HG03097 (cell line): ENCODE results near the gene CREB3L2.
"Not testable (repeated sequence)": the region's sequence is repeated elsewhere in the genome, so short reads cannot be mapped to it uniquely, and the experiment has no call there.

Experiments
- ATAC-seq: cut with Tn5 transposase; IDR thresholded peaks from one replicate; pipeline ENCODE4 v1.9.1; 2021; ENCODE audit not compliant: unreplicated experiment, low FRiP score

Gene CREB3L2

GRCh38 chr7:137850571-137850970 lies 151.3 kb downstream of the CREB3L2 start:
- ATAC-seq = no peak

DNA sequence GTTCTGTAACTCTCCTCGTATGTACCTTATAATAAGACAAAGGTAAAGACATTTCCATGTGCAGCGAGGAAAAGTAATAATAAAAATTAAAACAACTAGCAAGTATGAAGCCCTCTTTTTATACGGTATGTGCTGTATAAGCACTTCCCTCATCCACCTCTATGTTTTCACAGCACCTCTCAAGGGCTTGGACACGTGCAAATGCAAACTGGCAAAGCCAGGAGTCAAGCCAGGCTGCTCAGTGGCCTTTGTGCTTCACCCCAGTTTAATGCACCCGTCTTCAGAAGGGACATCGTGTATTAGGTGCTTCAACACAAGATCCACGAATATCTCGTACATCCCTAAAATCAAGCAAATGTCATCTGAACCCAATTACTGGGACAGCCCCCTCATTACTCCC lies 153.8 kb downstream of the CREB3L2 start:
- no peak for ATAC-seq

DNA sequence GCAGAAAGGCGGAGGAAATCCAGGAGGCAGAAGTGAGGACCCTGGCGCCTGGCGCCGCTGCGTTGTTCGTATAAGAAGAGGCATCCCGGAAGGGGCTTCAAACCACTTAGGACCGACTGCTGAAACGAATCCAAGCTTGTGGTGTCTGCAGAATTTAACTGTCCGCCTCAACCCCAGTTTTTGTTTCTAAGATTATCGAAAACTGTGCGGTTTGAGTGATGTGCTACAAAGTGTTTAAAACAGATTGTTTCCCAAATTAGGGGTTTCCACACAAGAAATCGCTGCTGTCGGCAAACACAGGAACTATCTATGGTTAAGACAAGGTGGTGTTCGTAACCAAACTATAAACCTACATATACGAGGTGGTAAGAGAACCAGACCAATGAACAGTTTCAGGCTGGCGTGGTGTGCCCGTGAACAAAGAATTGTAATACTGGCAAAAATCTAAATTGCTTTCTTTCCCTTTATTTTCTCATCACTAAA lies 154.3 kb downstream of the CREB3L2 start:
- ATAC-seq = no peak

DNA sequence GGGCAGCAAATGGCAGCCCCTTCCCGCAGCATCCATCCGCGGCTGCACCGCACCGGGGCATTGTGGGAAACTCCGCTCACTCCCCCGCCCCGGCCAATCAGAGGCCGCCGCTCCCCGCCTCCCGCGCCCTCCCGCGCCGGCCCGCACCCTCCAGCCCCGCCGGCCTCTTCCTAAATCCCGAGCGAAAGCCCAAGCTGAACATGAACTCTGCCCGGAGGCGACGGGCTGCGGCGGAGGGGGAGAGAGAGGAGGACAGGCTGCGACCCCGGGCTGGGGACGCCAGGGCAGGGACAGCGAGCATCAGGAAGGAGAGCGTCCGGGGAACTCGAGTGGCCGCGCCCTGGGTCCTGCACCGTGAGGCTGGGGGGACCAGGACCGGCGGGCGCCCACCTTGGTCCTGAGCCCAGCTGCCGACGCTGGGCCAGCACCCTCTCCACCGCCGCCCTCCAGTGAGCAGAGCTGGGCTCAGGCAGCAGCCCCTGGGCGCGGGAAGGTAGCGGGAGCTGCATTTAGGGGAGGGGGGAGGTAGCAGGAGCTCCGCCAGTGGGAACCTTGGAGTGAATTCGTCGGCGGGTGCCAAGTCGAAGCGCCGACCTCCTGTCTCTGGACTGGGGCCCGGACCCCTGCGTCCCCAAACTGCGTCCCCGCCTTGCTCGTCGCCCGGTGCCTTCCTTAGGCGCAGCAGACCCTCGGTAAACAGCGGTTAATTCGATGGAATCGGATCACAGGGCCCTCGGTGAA lies 154.9 kb downstream of the CREB3L2 start, which contains the start of gene DGKI:
Gene DGKI, minus strand, starts transcription at position 148 of the 741 bp plus-strand sequence.
- ATAC-seq = no peak

DNA sequence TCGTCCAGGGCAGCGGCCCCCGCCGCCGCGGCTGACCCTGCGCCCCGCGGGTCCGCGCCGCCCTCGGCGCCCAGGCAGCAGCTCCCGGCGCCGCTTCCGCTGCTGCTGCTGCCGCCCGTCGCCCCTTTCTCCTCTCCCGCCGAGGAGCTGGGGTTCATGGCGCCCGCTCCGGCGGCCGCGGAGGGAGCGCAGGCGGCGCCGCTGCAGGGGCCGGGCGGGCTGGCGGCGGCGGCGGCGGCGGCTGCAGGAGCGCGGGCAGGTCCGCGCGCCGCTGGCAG lies 155.4 kb downstream of the CREB3L2 start:
- ATAC-seq = no peak

DNA sequence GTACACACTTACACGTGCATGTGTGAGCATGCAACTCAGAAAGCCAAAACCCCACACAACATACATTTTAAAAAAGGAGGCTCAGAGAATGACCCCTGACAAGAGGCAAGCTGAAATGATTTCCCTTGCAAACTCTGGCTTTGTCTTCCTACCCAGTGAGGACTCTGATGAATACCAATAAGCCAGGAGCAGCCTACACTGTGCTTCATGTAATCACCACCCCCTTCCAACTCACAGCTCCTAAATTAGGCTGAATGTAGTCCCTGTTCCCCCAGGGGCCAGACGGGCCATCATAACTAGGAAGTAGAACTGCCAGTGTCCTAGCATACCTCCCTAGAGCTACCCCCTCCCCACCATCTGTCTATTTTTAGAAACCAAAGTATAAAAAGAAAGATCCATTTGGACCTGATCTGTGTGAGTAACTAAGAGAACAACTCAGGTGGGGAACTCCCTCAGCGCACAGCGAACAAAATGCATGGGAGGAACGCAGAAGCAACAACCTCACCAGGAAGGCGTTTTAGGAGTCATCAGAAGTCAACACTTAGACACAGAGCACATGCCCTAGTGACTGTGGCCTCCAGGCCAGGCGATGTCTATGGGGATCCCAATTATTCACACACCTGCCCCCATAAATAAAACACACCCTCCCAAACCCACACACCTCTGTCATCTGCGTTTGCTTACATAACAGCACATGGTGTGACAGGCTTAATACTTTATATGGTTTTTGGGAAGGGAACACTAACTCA lies 157.0 kb downstream of the CREB3L2 start:
- ATAC-seq = no peak

DNA sequence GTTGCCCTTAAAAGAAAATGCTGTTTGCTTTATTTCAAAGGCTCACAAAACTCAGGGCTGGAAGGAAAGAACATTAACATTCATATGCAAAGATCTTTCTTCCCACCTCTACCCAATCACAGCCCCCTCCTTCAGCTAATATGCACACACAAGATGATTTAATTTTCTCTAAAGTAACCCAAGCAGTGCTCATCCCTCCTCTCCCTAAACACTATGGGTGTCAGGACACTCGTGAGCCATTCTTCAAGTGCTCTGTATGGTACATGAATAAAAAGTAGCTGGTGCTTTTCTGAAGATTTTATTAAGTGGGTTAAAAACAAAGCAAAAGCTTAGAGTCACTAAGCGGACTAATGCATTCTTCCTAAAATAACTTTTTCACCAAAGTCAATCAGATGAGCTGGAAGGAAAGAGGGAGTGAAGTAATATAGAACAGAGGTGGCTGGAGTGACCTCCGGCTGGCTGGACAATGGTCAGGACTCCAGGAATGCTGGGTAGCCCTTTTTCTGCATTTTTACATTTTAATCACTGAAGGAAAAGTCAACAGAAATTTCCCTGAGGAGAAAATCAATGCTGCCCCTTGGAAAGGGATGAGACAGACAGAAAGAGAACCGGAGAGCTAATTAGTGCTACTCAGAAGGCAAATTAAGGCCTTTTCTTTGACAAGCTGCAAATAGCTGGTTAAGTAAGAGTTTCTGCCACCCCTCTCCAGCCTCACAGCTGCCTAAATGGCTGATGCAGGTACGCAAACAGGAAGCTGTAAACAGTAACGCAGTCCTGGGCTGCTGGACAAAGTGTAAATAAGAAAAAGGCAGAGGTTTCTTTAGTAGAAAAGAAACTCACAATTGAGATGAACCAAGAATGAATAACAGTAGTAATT lies 161.7 kb downstream of the CREB3L2 start:
- ATAC-seq = no peak

DNA sequence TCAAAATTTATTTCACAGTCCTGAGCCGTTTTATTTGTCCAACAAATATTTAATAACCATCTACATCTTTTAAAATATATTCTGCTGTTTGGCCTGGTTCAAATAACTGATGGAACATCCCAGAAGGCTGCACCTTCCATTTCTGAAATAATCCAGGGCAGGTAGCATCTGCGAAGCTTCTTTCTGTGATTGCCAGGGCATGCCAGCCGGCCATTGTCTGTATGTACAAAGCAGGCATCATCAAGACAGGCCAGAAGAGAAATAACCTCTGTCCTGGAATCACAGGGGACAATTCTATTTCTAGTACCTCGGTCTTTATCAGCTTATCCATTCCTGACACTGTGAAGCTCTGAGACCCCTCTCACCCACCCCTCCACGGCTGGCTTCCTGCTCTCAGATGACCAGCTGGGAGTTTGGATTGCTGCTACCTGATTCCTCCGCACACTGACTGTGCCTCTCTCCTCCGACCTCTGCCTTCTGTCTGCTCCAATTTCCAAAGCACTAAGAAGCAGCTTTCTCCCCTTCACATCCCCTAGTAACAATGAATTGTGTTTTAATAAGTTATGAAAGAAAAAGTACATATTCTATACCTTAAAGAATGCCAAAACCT lies 163.1 kb downstream of the CREB3L2 start:
- ATAC-seq = no peak

GRCh38 chr7:137836541-137836940 lies 165.3 kb downstream of the CREB3L2 start:
- ATAC-seq = no peak

DNA sequence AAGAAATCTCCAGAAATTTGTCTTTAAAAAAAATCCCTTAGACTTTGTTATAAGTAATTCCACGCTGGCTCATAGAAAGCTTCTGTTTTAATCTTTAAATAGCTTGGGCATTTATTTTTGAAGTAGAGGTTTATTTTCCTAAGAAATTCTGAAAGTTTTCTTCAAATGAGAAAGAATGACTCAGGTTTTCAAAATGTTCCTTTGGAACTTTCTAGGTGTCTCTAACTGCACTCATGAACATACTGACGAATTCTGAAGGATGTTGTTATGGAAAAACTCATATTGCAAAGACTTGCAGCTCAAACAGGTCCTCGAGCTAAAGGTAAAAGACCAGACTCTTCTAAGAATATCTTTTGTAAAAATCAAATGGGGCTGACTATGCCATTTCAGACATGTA lies 165.8 kb downstream of the CREB3L2 start:
- no peak for ATAC-seq

- ATAC-seq = no peak
Observed at GRCh38 chr7:137835486-137836112, 166.3 kb downstream of the CREB3L2 start.

GRCh38 chr7:137834552-137834951 lies 167.3 kb downstream of the CREB3L2 start:
- ATAC-seq = no peak

DNA sequence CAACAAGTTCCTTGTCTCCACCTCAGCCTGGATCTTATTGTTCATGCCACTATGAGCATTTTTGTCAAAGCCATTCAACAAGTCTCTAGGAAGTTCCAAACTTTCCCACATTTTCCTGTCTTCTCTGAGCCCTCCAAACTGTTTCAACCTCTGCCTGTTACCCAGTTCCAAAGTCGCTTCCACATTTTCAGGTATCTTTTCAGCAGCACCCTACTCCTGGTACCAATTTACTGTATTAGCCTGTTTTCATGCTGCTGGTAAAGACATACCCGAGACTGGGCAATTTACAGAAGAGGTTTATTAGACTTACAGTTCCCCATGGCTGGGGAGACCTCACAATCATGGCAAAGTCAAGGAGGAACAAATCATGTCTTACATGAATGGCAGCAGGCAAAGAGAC lies 168.9 kb downstream of the CREB3L2 start:
- not testable (repeated sequence) for ATAC-seq

- ATAC-seq = no peak
Observed at GRCh38 chr7:137832382-137832781, 169.5 kb downstream of the CREB3L2 start.

- ATAC-seq = not testable (repeated sequence)
Observed at GRCh38 chr7:137831555-137831954, 170.3 kb downstream of the CREB3L2 start.

DNA sequence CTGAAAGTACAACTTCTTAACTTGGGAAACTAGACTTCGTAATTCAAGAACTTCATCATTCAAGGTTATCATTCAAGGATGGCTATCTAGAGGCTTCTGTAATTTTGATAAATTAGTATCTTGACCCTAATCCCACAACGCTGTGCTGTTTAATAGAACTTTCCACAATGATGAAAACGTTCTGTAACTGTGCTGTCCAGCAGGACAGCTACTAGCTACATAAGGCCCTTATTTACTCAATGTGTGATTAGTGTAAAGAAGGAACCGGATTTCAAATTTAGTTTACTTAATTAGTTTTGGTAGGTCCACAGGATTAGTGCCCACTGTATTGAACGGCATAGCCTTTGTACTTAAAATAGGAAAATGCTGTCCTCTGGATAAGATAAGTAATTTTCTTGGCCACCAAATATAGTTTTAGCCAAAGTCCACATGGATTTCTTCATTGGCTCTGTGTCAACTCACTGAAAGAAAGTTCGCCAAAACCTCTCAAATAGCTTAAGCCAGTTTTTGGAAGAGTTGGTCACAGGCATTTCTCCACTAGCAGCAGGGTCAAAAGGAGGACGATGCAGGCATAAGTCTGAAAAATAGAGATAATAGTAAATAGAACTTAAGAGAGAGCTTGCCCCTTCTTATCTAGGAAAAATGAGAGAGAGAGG lies 172.4 kb downstream of the CREB3L2 start:
- no peak for ATAC-seq

DNA sequence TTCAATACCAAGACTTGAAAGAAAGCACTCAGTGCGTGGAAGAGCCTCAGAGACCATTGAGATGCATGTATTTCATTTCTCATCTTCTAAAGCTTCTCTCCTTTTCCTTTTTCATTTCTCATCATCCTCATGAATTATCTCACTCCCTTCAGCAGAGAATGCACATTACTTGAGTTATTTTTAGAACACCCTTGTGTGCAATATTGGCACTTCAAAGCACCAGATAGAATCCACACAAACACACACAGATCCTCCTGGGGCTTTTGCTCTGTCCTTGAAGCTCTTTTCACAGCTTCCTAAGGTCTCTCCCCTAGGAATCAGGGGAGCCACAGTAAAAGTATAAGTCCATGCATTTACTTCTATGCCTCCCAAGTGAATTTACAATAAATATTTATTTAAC lies 173.4 kb downstream of the CREB3L2 start:
- no peak for ATAC-seq

DNA sequence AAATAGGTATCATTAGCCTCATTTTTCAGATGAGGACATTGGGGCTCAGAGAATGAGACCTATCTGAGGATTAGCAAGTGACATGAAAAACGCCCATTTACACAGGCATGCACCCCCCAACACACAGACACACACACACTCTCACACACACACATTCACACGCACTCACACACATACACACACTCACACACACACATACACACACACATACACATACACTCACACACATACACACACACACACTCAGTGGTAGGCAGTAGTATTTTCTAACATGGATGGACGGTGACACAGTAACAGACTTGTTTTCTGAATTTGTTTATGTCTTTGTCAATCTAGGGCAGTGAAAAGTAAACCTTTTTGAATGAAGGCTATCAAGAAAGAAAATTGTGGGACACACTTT lies 176.4 kb downstream of the CREB3L2 start:
- no peak for ATAC-seq
